Mesothelial cell of epicardium (in vitro differentiated cells): ENCODE data around the gene CYP2U1. TPM values are rescaled to one million over a fixed set of nuclear protein-coding genes. Genes with fewer than 3 reads are reported as not detected.
"Not testable (repeated sequence)": the region's sequence is repeated elsewhere in the genome, so short reads cannot be mapped to it uniquely, and the experiment has no call there.

Source experiments
- DNase-seq, 2 experiments: peaks; one replicate each; pipeline ENCODE4 v3.0.0; 2021; ENCODE audit warnings: low spot score in 2 of 2; ENCODE audit not compliant: unreplicated experiment in 2 of 2
- H3K27ac Mint-ChIP-seq: 2 replicates; pipeline ENCODE4 v1.8.0; 2021; ENCODE audit warnings: mixed read lengths
- H3K27me3 Mint-ChIP-seq: 2 replicates; pipeline ENCODE4 v1.8.0; 2021; ENCODE audit warnings: low read depth, mixed read lengths
- H3K36me3 Mint-ChIP-seq: 2 replicates; pipeline ENCODE4 v1.8.0; 2021; ENCODE audit warnings: mixed read lengths
- H3K4me1 Mint-ChIP-seq: 2 replicates; pipeline ENCODE4 v1.8.0; 2021; ENCODE audit warnings: mixed read lengths
- H3K4me3 Mint-ChIP-seq: 2 replicates; pipeline ENCODE4 v1.8.0; 2021; ENCODE audit warnings: mild to moderate bottlenecking, moderate library complexity, mixed read lengths
- H3K9me3 Mint-ChIP-seq: 2 replicates; pipeline ENCODE4 v1.8.0; 2021; ENCODE audit warnings: mixed read lengths
- CTCF ChIP-seq: fragments of 200-600 bp; sonication (generic); IDR thresholded peaks from one replicate; pipeline ENCODE4 v1.5.0; 2021; ENCODE audit warnings: antibody characterized with exemption; ENCODE audit not compliant: unreplicated experiment
- total RNA-seq: library from RNA; stranded (reverse); gene quantifications from 3 replicates; pipeline ENCODE4 v1.2.1, GENCODE V29; 2021

Gene CYP2U1
- total RNA-seq, 1 donor from 2014 or later: 6.6 TPM

- Mint-ChIP-seq H3K4me3 (no peak overlapping the region), H3K36me3 (peaks cover 5% of the 10 kb centered on the region)
- no peak for TF ChIP-seq CTCF
Observed at GRCh38 chr4:107922486-107923473, 8.6 kb upstream of the CYP2U1 start.

GRCh38 chr4:107925713-107926112 is 5.6 kb upstream of the CYP2U1 start:
- H3K4me3 Mint-ChIP-seq, H3K27ac Mint-ChIP-seq, H3K27me3 Mint-ChIP-seq, H3K4me1 Mint-ChIP-seq, H3K9me3 Mint-ChIP-seq, H3K36me3 Mint-ChIP-seq, DNase-seq: not testable (repeated sequence)

More at GRCh38 chr4:107922486-107923473, 8.6 kb upstream of the CYP2U1 start:
- Mint-ChIP-seq H3K27me3 (no peaks in the 10 kb centered on the region), H3K4me1 (no peaks in the 10 kb centered on the region), H3K27ac (no peak overlapping the region), H3K9me3 (peaks cover 16% of the 10 kb centered on the region)
- no peak for DNase-seq

- not testable (repeated sequence) for H3K36me3 Mint-ChIP-seq, H3K27ac Mint-ChIP-seq, H3K4me1 Mint-ChIP-seq, DNase-seq, H3K27me3 Mint-ChIP-seq, H3K4me3 Mint-ChIP-seq, H3K9me3 Mint-ChIP-seq
Observed at GRCh38 chr4:107926875-107927274, 4.5 kb upstream of the CYP2U1 start.

GRCh38 chr4:107931775-107932321 is 499 bp downstream of the CYP2U1 start:
- Mint-ChIP-seq H3K4me1 (peaks cover 18% of the 10 kb centered on the region), H3K36me3 (peaks cover 2% of the 10 kb centered on the region), H3K9me3 (no peaks in the 10 kb centered on the region), H3K4me3 (peak overlapping the region; percentile 73), H3K27ac (no peak overlapping the region), H3K27me3 (peaks cover 6% of the 10 kb centered on the region)
- no peak for DNase-seq
- TF ChIP-seq CTCF: no peak

GRCh38 chr4:107935246-107935645 is 3.9 kb downstream of the CYP2U1 start:
- Mint-ChIP-seq H3K4me1 (peaks cover 18% of the 10 kb centered on the region), H3K27ac (no peak overlapping the region), H3K9me3 (no peaks in the 10 kb centered on the region), H3K36me3 (peaks cover 9% of the 10 kb centered on the region), H3K27me3 (peaks cover 6% of the 10 kb centered on the region), H3K4me3 (no peak overlapping the region)
- DNase-seq: no peak
- TF ChIP-seq CTCF: no peak

- Mint-ChIP-seq H3K4me1 (peaks cover 8% of the 10 kb centered on the region), H3K36me3 (peaks cover 9% of the 10 kb centered on the region), H3K9me3 (no peaks in the 10 kb centered on the region), H3K27ac (no peak overlapping the region), H3K4me3 (no peak overlapping the region), H3K27me3 (peaks cover 6% of the 10 kb centered on the region)
- no peak for TF ChIP-seq CTCF
- DNase-seq: no peak
Observed at GRCh38 chr4:107937040-107937439, 5.7 kb downstream of the CYP2U1 start.
